A549 treated with Mapracorat at 1 μM for 4 hours (cell line): ENCODE measurements around the gene C1orf159. TPM values are rescaled to one million over a fixed set of nuclear protein-coding genes. Genes with fewer than 3 reads are reported as not detected.

Source experiments
- total RNA-seq: library from RNA; stranded (reverse); fragments of 200-300 nt; extraction: Qiagen RNA extraction; gene quantifications from 5 replicates; pipeline ENCODE4 v1.2.3, GENCODE V29; 2022

C1orf159 gene
- total RNA-seq = 9.0 to 15.0 TPM (median 13.5 TPM) in 5 replicates

GRCh38 chr1:1115786-1116700 is at the start of gene C1orf159:
Gene C1orf159 (minus strand): TSS chr1:1116089. CDS start chr1:1091543, 24,546 bp downstream.

GRCh38 chr1:1073743-1074587 is 41.9 kb downstream of the C1orf159 start, which contains the start of gene RNF223:
Gene RNF223 (minus strand): TSS chr1:1074306. CDS start chr1:1072566, 1,740 bp downstream.

Other genes with a start within 250 kb of the C1orf159 start
- 16.3 to 29.6 TPM (median 27.8 TPM) in 5 replicates for gene SAMD11, start 192.2 kb downstream of the C1orf159 start, total RNA-seq
- 68.0 to 91.8 TPM (median 81.8 TPM) in 5 replicates for gene NOC2L, start 156.8 kb downstream of the C1orf159 start, total RNA-seq
- gene KLHL17, start 155.5 kb downstream of the C1orf159 start, total RNA-seq = 9.1 to 20.0 TPM (median 16.2 TPM) in 5 replicates
- 3.6 to 6.3 TPM (median 5.7 TPM) in 5 replicates for gene PLEKHN1, start 149.6 kb downstream of the C1orf159 start, total RNA-seq
- 0.10 to 0.30 TPM (median 0.14 TPM) in 4 of 5 replicates, not detected in the other for gene PERM1, start 134.0 kb downstream of the C1orf159 start, total RNA-seq
- gene HES4, start 116.0 kb downstream of the C1orf159 start, total RNA-seq = 22.0 to 73.2 TPM (median 67.5 TPM) in 5 replicates
- 14.5 to 24.2 TPM (median 20.9 TPM) in 5 replicates for gene ISG15, start 102.6 kb downstream of the C1orf159 start, total RNA-seq
- gene AGRN, start 96.0 kb downstream of the C1orf159 start, total RNA-seq = 70.3 to 123 TPM (median 118 TPM) in 5 replicates
- gene RNF223, start 41.8 kb downstream of the C1orf159 start, total RNA-seq = 0.23 to 0.34 TPM (median 0.27 TPM) in 5 replicates
- gene TTLL10, start 57.8 kb upstream of the C1orf159 start, total RNA-seq = not detected in 5 replicates
- 0.15 to 0.25 TPM (median 0.15 TPM) in 3 of 5 replicates, not detected in the others for gene TNFRSF18, start 90.5 kb upstream of the C1orf159 start, total RNA-seq
- 0.11 to 0.19 TPM (median 0.14 TPM) in 3 of 5 replicates, not detected in the others for gene TNFRSF4, start 98.1 kb upstream of the C1orf159 start, total RNA-seq
- gene SDF4, start 115.9 kb upstream of the C1orf159 start, total RNA-seq = 101 to 136 TPM (median 127 TPM) in 5 replicates
- 9.8 to 19.7 TPM (median 18.1 TPM) in 5 replicates for gene B3GALT6, start 116.1 kb upstream of the C1orf159 start, total RNA-seq
- 0.80 to 2.0 TPM (median 1.6 TPM) in 5 replicates for gene C1QTNF12, start 130.6 kb upstream of the C1orf159 start, total RNA-seq
- 34.9 to 47.9 TPM (median 46.3 TPM) in 5 replicates for gene UBE2J2, start 157.8 kb upstream of the C1orf159 start, total RNA-seq
- 0.55 to 1.4 TPM (median 1.1 TPM) in 5 replicates for gene SCNN1D, start 164.3 kb upstream of the C1orf159 start, total RNA-seq
- gene ACAP3, start 191.8 kb upstream of the C1orf159 start, total RNA-seq = 7.7 to 20.8 TPM (median 16.8 TPM) in 5 replicates
- gene PUSL1, start 192.5 kb upstream of the C1orf159 start, total RNA-seq = 15.3 to 25.8 TPM (median 22.7 TPM) in 5 replicates
- gene INTS11, start 208.6 kb upstream of the C1orf159 start, total RNA-seq = 44.9 to 66.1 TPM (median 60.9 TPM) in 5 replicates
- gene CPTP, start 208.7 kb upstream of the C1orf159 start, total RNA-seq = 15.0 to 22.7 TPM (median 22.0 TPM) in 5 replicates
- 0.14 to 0.30 TPM (median 0.16 TPM) in 5 replicates for gene TAS1R3, start 215.2 kb upstream of the C1orf159 start, total RNA-seq
- 38.7 to 77.6 TPM (median 66.9 TPM) in 5 replicates for gene DVL1, start 233.3 kb upstream of the C1orf159 start, total RNA-seq
- 0.19 to 0.46 TPM (median 0.32 TPM) in 4 of 5 replicates, not detected in the other for gene MXRA8, start 242.5 kb upstream of the C1orf159 start, total RNA-seq